OCI-LY1 (cell line): ENCODE results near the gene MTG2.

ENCODE experiments used
- H2AFZ ChIP-seq: fragments of 200-600 bp; sonication (generic), shearing (Covaris generic); 2 replicates; pipeline ENCODE4 v1.6.0; 2014; ENCODE audit warnings: antibody characterized with exemption, mild to moderate bottlenecking, low read length
- H3F3A ChIP-seq: fragments of 200-600 bp; sonication (generic), shearing (Covaris generic); 2 replicates; pipeline ENCODE4 v1.6.0; 2014; ENCODE audit warnings: mild to moderate bottlenecking, antibody characterized with exemption, low read length, moderate library complexity; ENCODE audit not compliant: insufficient read depth
- H3K27ac ChIP-seq: fragments of 200-600 bp; sonication (generic); 2 replicates; pipeline ENCODE4 v1.5.1; 2014; ENCODE audit warnings: low read length, mixed run types, mild to moderate bottlenecking, low read depth; ENCODE audit not compliant: poor library complexity, severe bottlenecking
- H3K27me3 ChIP-seq: fragments of 200-600 bp; sonication (generic); 2 replicates; pipeline ENCODE4 v1.6.0; 2014; ENCODE audit warnings: antibody characterized with exemption, mild to moderate bottlenecking, low read length, moderate library complexity; ENCODE audit not compliant: insufficient read depth
- H3K36me3 ChIP-seq: fragments of 200-600 bp; sonication (generic); 2 replicates; pipeline ENCODE4 v1.6.1; 2014; ENCODE audit warnings: mild to moderate bottlenecking, antibody characterized with exemption, low read length, moderate library complexity, mixed read lengths; ENCODE audit not compliant: insufficient read depth
- H3K4me1 ChIP-seq: fragments of 200-600 bp; sonication (generic); 2 replicates; pipeline ENCODE4 v1.5.1; 2014; ENCODE audit warnings: mild to moderate bottlenecking, low read length, moderate library complexity; ENCODE audit not compliant: insufficient read depth, severe bottlenecking
- H3K4me2 ChIP-seq: fragments of 200-600 bp; sonication (generic), shearing (Covaris generic); 2 replicates; pipeline ENCODE4 v1.6.1; 2014; ENCODE audit warnings: low read length
- H3K4me3 ChIP-seq: fragments of 200-600 bp; sonication (generic); 2 replicates; pipeline ENCODE4 v1.5.1; 2014; ENCODE audit warnings: low read length, low read depth, mild to moderate bottlenecking, mixed read lengths; ENCODE audit not compliant: poor library complexity, severe bottlenecking
- H3K79me2 ChIP-seq: fragments of 200-600 bp; shearing (Covaris generic); 2 replicates; pipeline ENCODE4 v1.6.1; 2016; ENCODE audit warnings: mixed run types, low read length, mixed read lengths; ENCODE audit not compliant: insufficient read depth
- H3K9ac ChIP-seq: fragments of 200-600 bp; sonication (generic), shearing (Covaris generic); 2 replicates; pipeline ENCODE4 v1.6.1; 2014; ENCODE audit warnings: mild to moderate bottlenecking, low read length, mixed read lengths
- H3K9me2 ChIP-seq: fragments of 200-600 bp; sonication (generic), shearing (Covaris generic); 2 replicates; pipeline ENCODE4 v1.6.1; 2014; ENCODE audit warnings: low read depth, mild to moderate bottlenecking, low read length, mixed read lengths
- H3K9me3 ChIP-seq: fragments of 200-600 bp; shearing (Covaris generic); 2 replicates; pipeline ENCODE4 v1.6.1; 2014; ENCODE audit warnings: low read length, mixed read lengths
- H4K20me1 ChIP-seq: fragments of 200-600 bp; sonication (generic), shearing (Covaris generic); 2 replicates; pipeline ENCODE4 v1.6.0; 2016; ENCODE audit warnings: mild to moderate bottlenecking, low read length; ENCODE audit not compliant: insufficient read depth
- EZH2 ChIP-seq: fragments of 200-600 bp; sonication (generic), shearing (Covaris generic); IDR thresholded peaks from 2 replicates; pipeline ENCODE4 v1.8.0; 2017; ENCODE audit warnings: borderline replicate concordance, mixed run types, mild to moderate bottlenecking, antibody characterized with exemption, low read length, moderate library complexity, mixed read lengths
- TF ChIP-seq, protein P1 (sequence below): fragments of 200-600 bp; sonication (generic), shearing (Covaris generic); IDR thresholded peaks from 2 replicates; pipeline ENCODE4 v1.5.1; 2017; ENCODE audit warnings: mild to moderate bottlenecking, antibody characterized with exemption, low read length, moderate library complexity, mixed read lengths

The MTG2 gene

DNA sequence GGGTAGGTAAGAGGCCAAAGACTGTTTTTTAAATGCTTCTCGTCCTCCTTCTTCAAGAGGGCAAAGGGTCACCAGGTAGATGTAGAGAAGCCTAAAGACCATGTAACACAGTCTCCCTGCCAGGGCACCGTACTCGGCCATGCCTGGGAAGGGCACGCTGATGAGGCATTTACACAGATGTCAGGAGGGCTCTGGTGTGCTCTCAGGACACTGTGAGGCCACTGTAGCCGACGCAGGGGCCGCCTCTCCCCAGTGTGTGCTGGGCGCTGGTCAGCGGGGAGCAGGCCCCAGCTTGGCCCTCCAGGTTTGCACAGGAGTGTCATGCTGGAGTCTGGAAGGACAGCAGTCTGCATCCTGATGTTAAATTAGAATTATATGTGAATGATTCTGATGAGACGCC is 7.1 kb upstream of the MTG2 start:
- Histone ChIP-seq H2AFZ (no peak overlapping the region), H3K9me2 (no peaks in the 10 kb centered on the region), H3K9ac (no peak overlapping the region), H3K4me3 (no peak overlapping the region), H3K27me3 (no peaks in the 10 kb centered on the region), H3K4me2 (no peak overlapping the region), H4K20me1 (no peaks in the 10 kb centered on the region), H3F3A (no peaks in the 10 kb centered on the region), H3K4me1 (no peaks in the 10 kb centered on the region), H3K9me3 (no peaks in the 10 kb centered on the region), H3K79me2 (no peaks in the 10 kb centered on the region), H3K36me3 (no peaks in the 10 kb centered on the region), H3K27ac (no peak overlapping the region)
- TF ChIP-seq EZH2: no peak
- TF ChIP-seq, protein P1, sequence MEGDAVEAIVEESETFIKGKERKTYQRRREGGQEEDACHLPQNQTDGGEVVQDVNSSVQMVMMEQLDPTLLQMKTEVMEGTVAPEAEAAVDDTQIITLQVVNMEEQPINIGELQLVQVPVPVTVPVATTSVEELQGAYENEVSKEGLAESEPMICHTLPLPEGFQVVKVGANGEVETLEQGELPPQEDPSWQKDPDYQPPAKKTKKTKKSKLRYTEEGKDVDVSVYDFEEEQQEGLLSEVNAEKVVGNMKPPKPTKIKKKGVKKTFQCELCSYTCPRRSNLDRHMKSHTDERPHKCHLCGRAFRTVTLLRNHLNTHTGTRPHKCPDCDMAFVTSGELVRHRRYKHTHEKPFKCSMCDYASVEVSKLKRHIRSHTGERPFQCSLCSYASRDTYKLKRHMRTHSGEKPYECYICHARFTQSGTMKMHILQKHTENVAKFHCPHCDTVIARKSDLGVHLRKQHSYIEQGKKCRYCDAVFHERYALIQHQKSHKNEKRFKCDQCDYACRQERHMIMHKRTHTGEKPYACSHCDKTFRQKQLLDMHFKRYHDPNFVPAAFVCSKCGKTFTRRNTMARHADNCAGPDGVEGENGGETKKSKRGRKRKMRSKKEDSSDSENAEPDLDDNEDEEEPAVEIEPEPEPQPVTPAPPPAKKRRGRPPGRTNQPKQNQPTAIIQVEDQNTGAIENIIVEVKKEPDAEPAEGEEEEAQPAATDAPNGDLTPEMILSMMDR: no peak

- no peaks in the 10 kb centered on the region for H4K20me1 ChIP-seq
- H3K9ac ChIP-seq: no peak overlapping the region
- no peaks in the 10 kb centered on the region for H3K79me2 ChIP-seq
- peaks cover 4% of the 10 kb centered on the region for H3K4me1 ChIP-seq
- H3K27me3 ChIP-seq: no peaks in the 10 kb centered on the region
- no peaks in the 10 kb centered on the region for H3K36me3 ChIP-seq
- TF ChIP-seq EZH2: no peak
- TF ChIP-seq, protein P1: no peak
- H3K9me2 ChIP-seq: no peaks in the 10 kb centered on the region
- no peak overlapping the region for H2AFZ ChIP-seq
- no peak overlapping the region for H3K4me3 ChIP-seq
- H3K4me2 ChIP-seq: no peak overlapping the region
- no peaks in the 10 kb centered on the region for H3F3A ChIP-seq
- H3K9me3 ChIP-seq: no peaks in the 10 kb centered on the region
- no peak overlapping the region for H3K27ac ChIP-seq
Observed at GRCh38 chr20:62176866-62177265, 6.0 kb upstream of the MTG2 start.

- Histone ChIP-seq H4K20me1 (no peaks in the 10 kb centered on the region), H2AFZ (no peak overlapping the region), H3K4me1 (peaks cover 8% of the 10 kb centered on the region), H3K9me3 (no peaks in the 10 kb centered on the region), H3K27ac (no peak overlapping the region), H3K4me3 (no peak overlapping the region), H3K4me2 (no peak overlapping the region), H3K27me3 (no peaks in the 10 kb centered on the region), H3F3A (no peaks in the 10 kb centered on the region), H3K79me2 (no peaks in the 10 kb centered on the region), H3K36me3 (no peaks in the 10 kb centered on the region), H3K9ac (no peak overlapping the region), H3K9me2 (no peaks in the 10 kb centered on the region)
- TF ChIP-seq, protein P1: no peak
- TF ChIP-seq EZH2: no peak
Observed at GRCh38 chr20:62177307-62177706, 5.5 kb upstream of the MTG2 start.
